Uterus (tissue), 4 donors: ENCODE measurements around the gene CEP89. TPM values are rescaled to one million over a fixed set of nuclear protein-coding genes. Genes with fewer than 3 reads are reported as not detected.
"Not testable (repeated sequence)": the region's sequence is repeated elsewhere in the genome, so short reads cannot be mapped to it uniquely, and the experiment has no call there.

ENCODE experiments used
- DNase-seq, 2 donors: peaks; one replicate each; pipeline ENCODE4 v3.0.0-alpha.2; 2019 to 2020
- H3K27ac ChIP-seq, 2 donors: fragments of 200-600 bp; sonication (generic); 1 replicate in 1 of 2; 2 replicates in 1 of 2; pipeline ENCODE4 v1.5.1; 2016 to 2018
- H3K27me3 ChIP-seq, 2 donors: fragments of 200-600 bp; sonication (generic); one replicate each; pipeline ENCODE4 v1.5.1; 2018 to 2019; ENCODE audit warnings: control low read depth in 1 of 2
- H3K36me3 ChIP-seq, 2 donors: fragments of 200-600 bp; sonication (generic); one replicate each; pipeline ENCODE4 v1.5.1; 2019; ENCODE audit warnings: control low read depth in 1 of 2
- H3K4me1 ChIP-seq, 2 donors: fragments of 200-600 bp; sonication (generic); one replicate each; pipeline ENCODE4 v1.5.1; 2018 to 2019; ENCODE audit warnings: control low read depth in 1 of 2
- H3K4me3 ChIP-seq, 2 donors: fragments of 200-600 bp; sonication (generic); 1 replicate in 1 of 2; 2 replicates in 1 of 2; pipeline ENCODE4 v1.5.1; 2018 to 2019; ENCODE audit warnings: mild to moderate bottlenecking in 1 of 2
- H3K9me3 ChIP-seq, 2 donors: fragments of 200-600 bp; sonication (generic); one replicate each; pipeline ENCODE4 v1.5.1; 2019; ENCODE audit warnings: control low read depth in 1 of 2
- POLR2A ChIP-seq, 2 donors: fragments of 450-650 bp; IDR thresholded peaks; one replicate each; pipeline ENCODE4 v1.6.1; 2016; ENCODE audit warnings: antibody characterized with exemption in 2 of 2, mild to moderate bottlenecking in 1 of 2, moderate library complexity in 1 of 2
- intact Hi-C: fragments of 100-400 bp; cut with DNase I; formaldehyde crosslinking; loops from one replicate; pipeline ENCODE4 v1.15.1; 2023; ENCODE audit warnings: low total_unique reads
- total RNA-seq, 4 donors: library from RNA; depleted of rRNA in 3 of 4; stranded (reverse); fragments of >200 nt in 3 of 4; gene quantifications; one replicate each; pipeline versions ENCODE4 v1.1.0 to v1.2.4, GENCODE V29; 2014 to 2023
- TF ChIP-seq, protein P1 (sequence below), 4 experiments: fragments of 200-600 bp in 2 of 4; fragments of 450-650 bp in 2 of 4; sonication (generic) in 2 of 4; IDR thresholded peaks; one replicate each; pipeline ENCODE4 v1.5.1; 2016 to 2019; ENCODE audit warnings: antibody characterized with exemption in 4 of 4, mild to moderate bottlenecking in 2 of 4, moderate library complexity in 1 of 4
- donor health status: DM: yes; HTN: yes; CAD: no.

CEP89 gene
- total RNA-seq, 4 donors from 2014 or later: 5.1 to 29.2 (median 10.6) TPM

GRCh38 chr19:33000910-33001309 is 29.2 kb upstream of the CEP89 start:
- no peak for DNase-seq
- H3K4me1 ChIP-seq: no peaks in the 10 kb centered on the region
- H3K27me3 ChIP-seq: no peaks in the 10 kb centered on the region
- no peak overlapping the region for H3K27ac ChIP-seq
- H3K4me3 ChIP-seq: no peak overlapping the region
- H3K36me3 ChIP-seq: no peaks in the 10 kb centered on the region
- intact Hi-C loops: no loop called here
- H3K9me3 ChIP-seq: no peaks in the 10 kb centered on the region
- no peak for TF ChIP-seq POLR2A (IDR thresholded peaks at IDR 0.05)
- TF ChIP-seq, protein P1, sequence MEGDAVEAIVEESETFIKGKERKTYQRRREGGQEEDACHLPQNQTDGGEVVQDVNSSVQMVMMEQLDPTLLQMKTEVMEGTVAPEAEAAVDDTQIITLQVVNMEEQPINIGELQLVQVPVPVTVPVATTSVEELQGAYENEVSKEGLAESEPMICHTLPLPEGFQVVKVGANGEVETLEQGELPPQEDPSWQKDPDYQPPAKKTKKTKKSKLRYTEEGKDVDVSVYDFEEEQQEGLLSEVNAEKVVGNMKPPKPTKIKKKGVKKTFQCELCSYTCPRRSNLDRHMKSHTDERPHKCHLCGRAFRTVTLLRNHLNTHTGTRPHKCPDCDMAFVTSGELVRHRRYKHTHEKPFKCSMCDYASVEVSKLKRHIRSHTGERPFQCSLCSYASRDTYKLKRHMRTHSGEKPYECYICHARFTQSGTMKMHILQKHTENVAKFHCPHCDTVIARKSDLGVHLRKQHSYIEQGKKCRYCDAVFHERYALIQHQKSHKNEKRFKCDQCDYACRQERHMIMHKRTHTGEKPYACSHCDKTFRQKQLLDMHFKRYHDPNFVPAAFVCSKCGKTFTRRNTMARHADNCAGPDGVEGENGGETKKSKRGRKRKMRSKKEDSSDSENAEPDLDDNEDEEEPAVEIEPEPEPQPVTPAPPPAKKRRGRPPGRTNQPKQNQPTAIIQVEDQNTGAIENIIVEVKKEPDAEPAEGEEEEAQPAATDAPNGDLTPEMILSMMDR (IDR thresholded peaks at IDR 0.05): no peak

DNA sequence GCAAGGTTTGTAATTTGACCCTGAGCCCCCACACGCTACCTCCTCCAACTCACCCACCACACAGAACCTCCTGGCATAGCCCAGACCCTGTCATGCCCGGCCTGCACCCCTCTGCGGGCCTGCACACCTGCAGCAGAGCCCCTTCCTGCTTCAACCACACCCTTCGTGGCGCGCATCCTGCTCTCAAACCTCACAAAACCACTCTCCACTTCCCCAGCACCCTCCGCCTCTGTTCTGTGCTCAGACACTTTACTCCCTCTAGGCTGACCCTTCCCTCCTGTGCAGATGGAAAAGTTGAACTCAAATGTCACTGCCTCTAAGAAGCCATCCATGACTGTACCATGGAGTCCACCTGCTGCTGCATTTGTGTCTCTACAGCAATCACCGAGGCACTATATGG is 28.8 kb upstream of the CEP89 start:
- DNase-seq: no peak
- no peak overlapping the region for H3K4me3 ChIP-seq
- no peaks in the 10 kb centered on the region for H3K4me1 ChIP-seq
- no peaks in the 10 kb centered on the region for H3K27me3 ChIP-seq
- H3K36me3 ChIP-seq: no peaks in the 10 kb centered on the region
- intact Hi-C loops: no loop called here
- H3K27ac ChIP-seq: no peak overlapping the region
- H3K9me3 ChIP-seq: no peaks in the 10 kb centered on the region
- TF ChIP-seq, protein P1 (IDR thresholded peaks at IDR 0.05): no peak
- no peak for TF ChIP-seq POLR2A (IDR thresholded peaks at IDR 0.05)

- DNase-seq: no peak
- no peak overlapping the region for H3K4me3 ChIP-seq
- no peaks in the 10 kb centered on the region for H3K4me1 ChIP-seq
- TF ChIP-seq, protein P1 (IDR thresholded peaks at IDR 0.05): no peak
- TF ChIP-seq POLR2A (IDR thresholded peaks at IDR 0.05): no peak
- no peaks in the 10 kb centered on the region for H3K36me3 ChIP-seq
- no peaks in the 10 kb centered on the region for H3K27me3 ChIP-seq
- H3K27ac ChIP-seq: no peak overlapping the region
- H3K9me3 ChIP-seq: no peaks in the 10 kb centered on the region
- intact Hi-C loops: no loop called here
These were observed 27.0 kb upstream of the CEP89 start for GRCh38 chr19:32998722-32999121.

DNA sequence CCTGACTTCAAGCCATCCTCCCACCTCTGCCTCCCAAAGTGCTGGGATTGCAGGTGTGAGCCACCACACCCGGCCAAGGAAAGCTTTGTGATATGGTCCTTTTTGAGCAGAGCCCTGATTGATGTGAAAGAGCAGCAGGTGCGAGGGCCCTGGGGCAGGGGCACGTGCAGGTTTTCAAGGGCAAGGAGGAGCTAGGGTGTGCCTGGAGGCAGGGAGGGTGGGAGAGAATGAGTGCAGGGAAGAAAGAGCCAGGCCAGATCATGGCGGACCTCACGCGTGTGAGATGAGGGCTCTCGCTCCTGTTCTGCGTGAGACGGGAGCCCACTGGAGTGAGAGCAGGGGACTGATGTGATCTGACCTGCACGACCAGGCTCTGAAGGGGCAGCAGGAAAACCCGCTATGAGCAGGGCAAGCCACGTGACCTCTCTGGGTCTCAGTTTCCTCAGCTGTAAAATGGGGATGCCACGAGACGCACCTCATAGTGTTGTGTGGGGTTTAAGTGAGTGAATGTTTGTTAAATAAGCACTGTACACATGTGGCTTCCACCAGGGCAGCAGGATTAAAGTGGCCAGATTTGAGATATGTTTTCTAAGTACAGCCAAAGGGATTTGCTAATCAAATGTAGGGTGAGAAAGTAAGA is 26.1 kb upstream of the CEP89 start:
- no peak overlapping the region for H3K4me3 ChIP-seq

DNA sequence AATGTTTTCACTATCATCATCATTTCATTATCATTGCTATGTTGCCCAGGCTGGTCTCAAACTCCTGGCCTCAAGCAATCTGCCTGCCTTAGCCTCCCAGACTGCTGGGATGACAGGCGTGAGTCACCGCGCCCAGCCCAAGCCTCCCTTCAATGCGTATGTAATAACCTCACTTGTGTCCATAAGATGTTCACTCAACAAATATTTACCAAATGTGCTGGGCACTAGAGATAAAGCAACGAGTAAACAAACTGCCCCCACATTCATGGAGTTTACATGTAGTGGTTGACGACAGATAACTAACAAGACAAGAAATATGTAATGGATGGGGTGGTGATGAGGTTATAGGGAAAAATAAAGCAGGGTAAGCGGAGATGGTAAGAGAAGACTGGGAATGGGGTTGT is 25.3 kb upstream of the CEP89 start:
- H3K4me1 ChIP-seq, intact Hi-C loops, DNase-seq, H3K9me3 ChIP-seq, H3K27me3 ChIP-seq, H3K27ac ChIP-seq, H3K36me3 ChIP-seq, H3K4me3 ChIP-seq: not testable (repeated sequence)

More for the DNA sequence above, 26.1 kb upstream of the CEP89 start:
- TF ChIP-seq, protein P1 (IDR thresholded peaks at IDR 0.05): no peak
- TF ChIP-seq POLR2A (IDR thresholded peaks at IDR 0.05): no peak
- intact Hi-C loops: no loop called here
- Histone ChIP-seq H3K9me3 (no peaks in the 10 kb centered on the region), H3K27me3 (no peaks in the 10 kb centered on the region), H3K36me3 (no peaks in the 10 kb centered on the region), H3K4me1 (no peaks in the 10 kb centered on the region), H3K27ac (no peak overlapping the region)
- DNase-seq: no peak

DNA sequence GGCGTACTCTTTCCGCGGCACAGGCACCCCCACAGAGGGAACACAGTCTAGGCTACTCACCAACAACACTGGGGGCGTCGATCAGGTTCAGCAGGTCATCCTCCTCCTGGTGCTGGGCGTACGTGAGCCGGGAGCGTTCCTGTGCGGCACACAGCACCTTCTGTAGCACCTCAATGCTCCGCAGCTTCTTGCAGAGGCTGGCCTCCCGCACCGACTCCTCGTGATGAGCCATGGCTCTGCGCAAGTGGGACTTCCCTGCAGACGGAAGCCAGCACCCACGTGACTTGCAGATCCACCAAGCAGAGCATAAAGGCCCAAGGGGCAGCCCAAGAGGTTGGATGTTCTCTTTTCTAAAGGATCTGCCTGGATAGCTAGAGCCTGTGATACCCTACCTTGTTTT is 24.2 kb upstream of the CEP89 start:
- H3K27ac ChIP-seq, H3K4me1 ChIP-seq, DNase-seq, intact Hi-C loops, H3K4me3 ChIP-seq, H3K9me3 ChIP-seq, H3K27me3 ChIP-seq, H3K36me3 ChIP-seq: not testable (repeated sequence)
